Coronary artery (tissue), 2 donors: Measurements from ENCODE around the gene MAST4.

Experiments used
- DNase-seq: peaks from one replicate; pipeline ENCODE4 v3.0.0-alpha.2; 2017; ENCODE audit warnings: low spot score
- H3K27ac ChIP-seq, 2 donors: fragments of 200-600 bp; sonication (generic); one replicate each; pipeline ENCODE4 v1.5.1; 2016 to 2019
- H3K4me3 ChIP-seq: fragments of 200-600 bp; sonication (generic); 2 replicates; pipeline ENCODE4 v1.5.1; 2016; ENCODE audit warnings: mild to moderate bottlenecking, moderate library complexity
- CTCF ChIP-seq: fragments of 200-600 bp; sonication (generic); IDR thresholded peaks from one replicate; pipeline ENCODE4 v1.5.1; 2019; ENCODE audit warnings: antibody characterized with exemption

Gene MAST4

GRCh38 chr5:67090040-67090439 is 493.8 kb downstream of the MAST4 start:
- DNase-seq = no peak
- Histone ChIP-seq H3K4me3 (no peak overlapping the region), H3K27ac (no peak overlapping the region)
- no peak for TF ChIP-seq CTCF

DNA sequence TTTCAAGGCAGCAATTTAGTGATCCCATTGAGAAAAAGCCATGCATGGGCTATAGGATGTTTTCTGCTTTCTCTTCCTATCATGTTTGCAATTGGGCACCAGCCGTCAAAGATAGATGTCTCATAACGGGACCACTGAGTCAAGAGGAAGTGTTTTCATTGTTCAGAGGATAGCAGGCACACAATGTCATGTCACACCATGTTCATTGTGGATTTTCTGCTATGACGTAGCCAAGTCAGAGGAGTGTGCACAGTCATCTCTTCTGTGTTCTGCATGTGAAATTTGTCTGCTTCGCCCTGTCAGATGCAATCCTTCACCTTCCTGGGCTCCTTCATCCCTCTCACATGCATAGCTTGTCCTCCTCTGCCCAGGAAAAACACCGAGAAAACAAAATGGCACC is 494.4 kb downstream of the MAST4 start:
- no peak for DNase-seq
- Histone ChIP-seq H3K4me3 (no peak overlapping the region), H3K27ac (no peak overlapping the region)
- TF ChIP-seq CTCF = no peak

DNA sequence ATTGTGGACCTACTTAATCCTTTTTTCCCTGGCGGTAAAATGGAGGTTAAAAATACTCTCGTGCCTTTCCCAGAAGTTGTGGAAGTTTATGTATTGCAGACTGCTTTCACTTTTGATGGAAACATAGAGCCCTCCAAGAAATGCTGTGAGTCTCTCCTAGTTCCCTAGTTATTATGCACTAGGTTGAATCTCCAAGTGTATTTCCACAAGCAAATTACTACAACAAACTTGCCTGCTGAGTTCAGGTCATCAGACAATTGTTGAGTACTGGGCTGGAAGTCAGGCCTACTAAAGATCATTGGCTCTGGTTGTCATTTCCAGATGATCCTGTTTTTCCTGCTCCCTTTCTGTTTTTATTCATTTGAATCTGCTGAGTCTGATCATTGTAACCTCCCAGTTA is 496.3 kb downstream of the MAST4 start:
- peak overlapping the region; percentile 2 for H3K4me3 ChIP-seq
- TF ChIP-seq CTCF = no peak
- DNase-seq = no peak
- H3K27ac ChIP-seq = peak overlapping the region; percentile 59 to 70

DNA sequence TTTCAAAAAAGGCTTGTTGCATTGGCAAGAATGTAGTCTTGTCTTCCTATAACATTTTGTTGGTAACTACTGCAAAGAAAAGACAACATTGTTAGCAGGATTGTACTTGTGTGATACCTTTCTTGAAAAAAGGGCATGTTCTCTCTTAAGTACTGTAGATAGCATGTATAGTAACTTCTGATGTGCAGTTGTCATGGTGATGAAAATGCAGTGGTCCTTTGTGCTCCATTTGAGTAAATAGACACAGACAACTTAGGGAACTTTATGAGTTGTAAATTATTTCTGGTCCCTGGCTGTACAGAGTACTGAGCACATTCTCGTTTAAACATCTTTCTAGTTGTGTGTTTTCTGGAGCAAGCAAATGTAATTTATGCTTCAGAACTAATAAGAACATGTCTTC is 497.1 kb downstream of the MAST4 start:
- Histone ChIP-seq H3K27ac (peak overlapping the region in 1 of 2 donors; percentile 59), H3K4me3 (no peak overlapping the region)
- TF ChIP-seq CTCF = no peak
- no peak for DNase-seq

- Histone ChIP-seq H3K27ac (peak overlapping the region; percentile 78 to 94), H3K4me3 (peak overlapping the region; percentile 62)
- DNase-seq = no peak
- TF ChIP-seq CTCF = no peak
These were observed 498.5 kb downstream of the MAST4 start for GRCh38 chr5:67094476-67095300.

- DNase-seq = peak; percentile 84
- H3K27ac ChIP-seq = peak overlapping the region; percentile 78 to 94
- TF ChIP-seq CTCF = no peak
- H3K4me3 ChIP-seq = peak overlapping the region; percentile 62
These were observed 499.4 kb downstream of the MAST4 start for GRCh38 chr5:67095346-67096171.
